PFSK-1 (cell line): ENCODE data around the gene USP43.

ENCODE experiments used
- POLR2AphosphoS5 ChIP-seq: IDR thresholded peaks from 2 replicates; pipeline ENCODE4 v1.6.1; 2012; ENCODE audit warnings: low read depth, mild to moderate bottlenecking, control low read depth, low read length, moderate library complexity
- REST ChIP-seq, 2 experiments: IDR thresholded peaks; 2 replicates each; pipeline versions ENCODE4 v1.6.1 to v1.8.0; 2011 to 2012; ENCODE audit warnings: low read depth in 2 of 2, low read length in 2 of 2, control low read depth in 1 of 2, inconsistent platforms in 1 of 2, mild to moderate bottlenecking in 1 of 2, moderate library complexity in 1 of 2; ENCODE audit not compliant: insufficient read depth in 1 of 2
- SIN3A ChIP-seq: IDR thresholded peaks from 2 replicates; pipeline ENCODE4 v1.6.1; 2012; ENCODE audit warnings: mild to moderate bottlenecking, low read length, moderate library complexity, borderline replicate concordance; ENCODE audit not compliant: insufficient read depth
- TAF1 ChIP-seq: IDR thresholded peaks from 2 replicates; pipeline ENCODE4 v1.6.1; 2012; ENCODE audit warnings: low read length, control low read depth, borderline replicate concordance; ENCODE audit not compliant: insufficient read depth

DNA sequence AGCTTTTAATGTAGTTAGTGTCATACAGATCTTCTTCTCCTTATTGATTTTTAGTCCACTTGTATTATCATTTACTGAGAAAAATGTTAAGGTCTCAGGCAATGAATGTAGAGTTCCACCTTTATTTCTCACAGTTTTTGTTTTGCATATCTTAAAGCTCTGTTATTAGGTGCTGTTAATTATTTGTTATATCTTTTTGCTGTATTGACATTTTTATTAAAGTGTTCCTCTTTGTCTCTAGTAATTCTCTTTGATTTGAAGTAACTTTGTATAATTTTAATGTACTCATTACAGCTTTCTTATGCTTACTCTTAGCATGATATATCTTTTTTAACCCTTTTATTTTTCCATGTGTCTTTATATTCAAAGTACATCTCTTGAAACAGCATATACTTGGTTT, 22.4 kb upstream of the USP43 start:
- no peak for TF ChIP-seq SIN3A
- no peak for TF ChIP-seq REST (IDR thresholded peaks at IDR 0.05; ENCODE audit: insufficient read depth in 1 of 2, low read depth in 2 of 2, low read length in 2 of 2)
- TF ChIP-seq POLR2AphosphoS5 = no peak
- no peak for TF ChIP-seq TAF1
